Measurements from ENCODE around the gene FRY.

FRY gene

DNA sequence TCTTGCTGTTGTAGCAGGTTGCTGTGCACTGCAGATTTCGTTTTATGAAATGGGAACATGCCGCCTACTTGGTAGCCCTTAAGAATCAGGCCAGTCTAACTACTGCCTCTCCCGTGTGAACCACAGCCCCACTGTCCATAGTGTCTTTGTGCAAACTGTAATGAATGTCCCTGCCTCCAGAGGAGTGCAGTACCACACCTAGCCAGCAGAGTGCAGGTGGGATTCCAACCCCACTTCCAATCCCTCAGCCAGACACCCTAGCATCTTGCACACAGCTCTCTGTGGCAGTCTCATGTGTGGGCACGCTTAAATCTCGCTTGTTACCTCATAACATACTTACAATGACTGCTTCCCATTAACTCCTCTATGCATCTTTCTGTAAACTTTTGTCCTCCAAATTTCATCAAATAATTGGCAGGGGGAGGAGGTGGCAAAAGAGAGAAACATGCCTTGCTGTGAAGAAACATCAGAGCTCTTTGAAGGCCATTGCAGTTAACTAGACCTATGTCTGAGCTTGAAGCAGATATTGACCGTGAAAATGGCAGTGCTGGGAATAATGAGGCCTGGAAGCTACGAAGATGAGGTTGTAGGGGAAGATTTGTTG, 236.4 kb downstream of the FRY start:
- DNase-seq: peak in 1 of 2 experiments; percentile 2

DNA sequence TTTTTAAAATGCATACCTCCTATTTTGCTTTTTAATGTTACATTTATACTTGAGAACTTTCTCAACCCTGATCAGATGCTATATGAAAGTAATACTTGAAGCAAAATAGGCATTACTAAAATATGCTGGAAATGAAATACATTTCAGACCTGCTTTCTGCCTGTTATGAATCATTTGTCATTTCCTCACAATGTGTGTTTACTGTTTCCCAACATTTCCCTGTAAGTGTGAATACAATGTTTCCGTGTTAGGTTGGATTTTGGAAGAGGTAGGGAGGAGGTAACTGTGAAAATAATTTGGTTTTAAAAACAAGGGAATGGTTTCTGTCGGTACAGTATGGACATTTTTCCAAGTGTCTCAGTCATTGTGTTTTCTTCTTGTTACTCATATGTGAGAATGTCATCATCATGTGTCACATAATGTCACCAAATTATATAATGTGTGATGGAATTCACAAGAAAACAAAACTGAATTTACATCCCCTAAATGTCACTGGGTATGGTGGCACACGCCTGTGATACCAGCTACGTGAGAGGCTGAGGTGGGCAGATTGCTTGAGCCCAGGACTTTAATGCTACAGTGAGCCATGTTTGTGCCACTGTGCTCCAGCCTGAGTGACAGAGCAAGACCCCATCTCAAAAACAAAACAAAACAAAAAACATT, 240.6 kb downstream of the FRY start:
- no peak for DNase-seq

DNA sequence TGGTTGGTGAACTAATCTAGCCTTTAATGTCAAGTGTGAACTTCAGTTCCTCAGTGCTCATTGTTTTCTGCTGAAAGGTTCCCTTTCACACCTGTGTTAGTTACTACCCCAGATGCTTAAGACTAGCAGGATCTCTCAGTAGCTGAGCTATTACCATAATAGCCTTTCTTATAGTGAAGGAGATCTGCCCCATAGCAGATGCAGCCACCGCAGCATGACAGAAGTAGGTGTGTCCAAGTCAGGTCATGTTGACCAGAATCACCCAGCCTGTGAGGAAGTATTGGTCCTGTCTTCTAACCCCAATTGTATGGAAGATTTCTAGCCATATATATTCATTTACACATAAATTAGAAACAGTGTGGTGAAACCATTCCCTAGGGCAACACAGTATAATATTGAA, 246.3 kb downstream of the FRY start:
- DNase-seq: no peak

- DNase-seq: no peak
Measured at GRCh38 chr13:32278426-32278825, 246.9 kb downstream of the FRY start.

- no peak for DNase-seq
Measured at GRCh38 chr13:32281096-32281495, 249.5 kb downstream of the FRY start.

DNA sequence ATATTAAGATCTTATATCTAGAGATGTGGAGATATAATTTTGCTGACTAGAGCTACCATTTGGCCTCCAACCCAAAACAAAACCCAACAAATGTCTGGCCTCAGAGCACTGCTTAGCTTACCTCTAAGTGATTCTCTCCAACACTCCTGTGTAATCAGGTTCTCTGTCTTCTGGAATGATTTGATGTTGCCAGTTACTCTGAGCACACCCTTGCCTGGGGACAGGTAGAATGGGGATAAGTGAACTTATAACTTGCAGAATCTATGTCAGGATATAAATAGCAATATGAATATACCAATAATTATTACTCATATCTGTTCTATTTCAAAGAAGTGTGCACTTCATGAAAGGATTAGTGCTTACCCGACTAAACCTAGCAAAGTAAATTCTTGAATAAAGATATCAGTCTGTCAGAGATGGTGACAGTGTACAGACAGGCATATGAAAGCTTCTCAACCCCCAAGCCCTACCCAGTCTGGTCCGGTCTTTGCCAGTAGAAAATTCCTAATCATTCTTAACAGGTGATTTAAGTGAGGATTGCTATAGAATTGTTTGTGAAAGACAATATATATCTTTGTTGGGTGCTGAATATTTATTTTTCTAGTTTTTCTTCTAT, 250.6 kb downstream of the FRY start:
- no peak for DNase-seq

GRCh38 chr13:32284927-32285632, 253.5 kb downstream of the FRY start:
- DNase-seq: no peak

DNA sequence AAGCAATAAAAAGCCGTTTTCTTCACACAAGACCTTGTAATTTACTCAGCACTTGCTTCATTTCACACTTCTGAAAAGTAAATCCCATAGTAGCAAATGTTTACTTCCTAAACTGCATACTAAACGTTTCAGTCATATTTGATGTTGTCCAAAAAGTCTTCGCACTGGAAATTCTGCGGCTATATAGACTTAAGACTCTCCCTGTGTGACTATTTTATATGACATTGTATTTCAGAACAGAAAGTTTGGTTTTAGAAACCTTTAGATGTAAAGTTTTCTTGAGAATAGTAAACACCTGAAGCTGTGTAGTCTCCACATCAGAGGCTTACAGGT, 254.0 kb downstream of the FRY start:
- DNase-seq: no peak

DNA sequence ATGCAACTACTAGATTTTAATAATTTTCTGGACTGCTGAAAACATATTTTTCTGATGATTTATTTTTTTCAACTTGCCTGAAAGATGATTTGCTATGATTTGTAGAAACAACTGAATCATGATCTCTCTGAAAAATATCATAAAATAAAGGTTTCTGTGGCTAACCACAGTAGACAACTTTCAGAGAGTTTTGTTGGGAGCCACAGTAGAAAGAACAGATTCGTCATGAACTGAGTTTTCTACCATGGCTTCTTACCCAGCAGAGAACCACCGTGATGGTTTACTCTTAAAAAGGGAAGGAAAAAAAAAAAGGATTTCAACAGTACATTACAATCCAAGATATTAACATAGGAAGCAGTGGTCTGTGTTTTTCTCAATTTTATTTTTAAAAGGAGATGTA, 265.6 kb downstream of the FRY start:
- DNase-seq: no peak

GRCh38 chr13:32298695-32299094, 267.1 kb downstream of the FRY start:
- DNase-seq: no peak

DNA sequence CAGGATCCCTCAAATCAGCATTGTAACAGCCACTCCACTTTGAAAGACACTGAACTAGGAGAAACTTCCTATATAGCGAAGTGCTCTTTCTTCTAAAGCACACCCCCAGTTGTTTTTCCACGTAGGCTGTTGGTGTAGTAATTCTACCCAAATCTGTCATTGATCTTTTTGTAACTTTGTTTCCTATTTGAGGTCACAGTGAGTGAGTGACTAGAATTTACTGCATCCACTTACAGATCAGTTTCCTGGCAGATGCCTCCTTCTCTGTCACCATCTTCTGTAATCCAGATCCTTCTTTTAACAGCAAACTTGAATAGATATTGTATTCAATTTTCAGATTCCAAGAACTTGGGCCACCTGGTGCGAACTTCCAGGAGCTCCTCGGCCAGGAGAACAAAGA, 268.3 kb downstream of the FRY start:
- no peak for DNase-seq

- DNase-seq: no peak
Measured at GRCh38 chr13:32300406-32300805, 268.8 kb downstream of the FRY start.

GRCh38 chr13:32300920-32301319, 269.3 kb downstream of the FRY start:
- no peak for DNase-seq

DNA sequence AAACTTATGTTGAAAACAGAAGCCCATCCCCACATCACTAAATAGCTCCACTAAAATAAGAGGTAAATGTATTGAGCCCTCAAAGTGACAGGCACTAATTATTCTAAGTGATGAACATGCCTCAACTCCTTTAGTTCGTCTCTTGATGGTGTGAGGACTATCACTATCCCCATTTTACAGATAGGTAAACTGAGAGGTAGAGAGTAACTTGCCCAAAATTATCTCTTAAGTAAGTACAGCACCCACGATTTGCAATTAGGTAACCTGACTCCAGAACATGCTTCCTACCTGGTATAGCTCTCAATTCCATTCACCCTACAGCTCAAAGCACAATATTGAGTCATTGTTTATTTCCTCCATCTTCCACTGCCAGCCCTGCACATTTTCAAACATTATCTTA, 270.9 kb downstream of the FRY start:
- no peak for DNase-seq

- no peak for DNase-seq
Measured at GRCh38 chr13:32305646-32306045, 274.1 kb downstream of the FRY start.

DNA sequence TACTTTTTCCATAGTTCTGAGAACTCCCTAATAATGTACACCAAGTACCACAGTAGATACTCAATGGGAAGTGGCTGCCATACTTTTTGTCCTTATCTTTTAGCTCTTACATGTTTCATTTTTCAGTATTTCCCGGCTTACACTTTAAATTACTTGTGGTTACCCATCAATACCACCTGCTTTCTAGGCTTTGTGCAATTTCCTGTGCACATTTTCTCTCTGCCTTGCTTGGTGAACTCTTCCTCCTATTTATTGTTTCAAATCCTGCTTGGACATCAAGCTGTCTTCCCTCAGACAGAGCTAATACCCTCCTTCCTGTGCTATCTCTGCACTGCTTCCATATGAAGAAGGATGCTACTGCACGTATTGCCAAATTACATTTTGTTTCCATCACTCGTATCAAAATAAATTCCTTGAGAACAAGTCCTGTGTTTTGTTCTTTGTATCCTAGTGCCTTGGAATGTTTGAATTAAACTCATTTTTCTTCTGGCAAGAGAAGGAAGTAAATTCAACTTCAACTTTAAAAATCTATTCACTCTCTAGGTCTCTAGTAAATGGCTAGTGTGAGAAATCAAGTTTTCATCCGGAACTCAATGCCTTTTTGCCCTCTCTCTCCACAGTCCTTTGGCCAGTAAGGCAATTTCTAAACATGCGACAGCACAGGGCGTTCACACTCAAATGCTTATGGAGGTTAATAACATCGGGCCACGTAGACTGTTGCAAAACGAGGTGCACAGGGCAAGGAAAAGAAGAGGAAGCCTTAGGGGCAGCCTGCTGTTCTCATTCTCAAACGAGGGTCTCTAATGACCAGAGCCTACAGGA, 277.9 kb downstream of the FRY start:
- no peak for DNase-seq

DNA sequence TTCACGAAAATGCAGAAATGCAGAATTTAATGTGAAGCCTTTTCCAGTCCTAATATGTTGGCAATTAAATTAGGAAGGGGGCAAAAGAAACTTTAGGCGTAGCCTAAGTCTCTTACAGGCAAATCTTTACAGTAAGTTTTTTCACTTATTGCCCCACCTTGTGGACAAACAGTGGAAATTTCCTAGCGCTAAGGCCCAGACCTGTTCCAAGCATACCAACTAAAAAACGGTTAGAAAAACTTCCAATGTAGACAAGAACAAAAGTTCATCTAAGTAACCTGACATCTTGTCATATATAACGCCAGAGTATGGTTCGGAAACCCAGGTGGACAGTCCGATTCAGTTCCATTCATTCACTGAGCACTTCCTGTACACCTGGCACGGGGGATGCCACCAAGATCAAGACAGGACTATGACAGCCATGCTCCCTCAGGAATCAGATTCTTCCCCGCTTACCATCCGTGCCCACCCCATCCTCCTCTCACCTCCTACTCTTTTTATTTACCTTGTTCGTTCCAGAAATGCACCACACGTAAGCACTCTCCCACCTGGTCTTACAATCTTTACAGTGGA, 278.6 kb downstream of the FRY start:
- DNase-seq: no peak

DNA sequence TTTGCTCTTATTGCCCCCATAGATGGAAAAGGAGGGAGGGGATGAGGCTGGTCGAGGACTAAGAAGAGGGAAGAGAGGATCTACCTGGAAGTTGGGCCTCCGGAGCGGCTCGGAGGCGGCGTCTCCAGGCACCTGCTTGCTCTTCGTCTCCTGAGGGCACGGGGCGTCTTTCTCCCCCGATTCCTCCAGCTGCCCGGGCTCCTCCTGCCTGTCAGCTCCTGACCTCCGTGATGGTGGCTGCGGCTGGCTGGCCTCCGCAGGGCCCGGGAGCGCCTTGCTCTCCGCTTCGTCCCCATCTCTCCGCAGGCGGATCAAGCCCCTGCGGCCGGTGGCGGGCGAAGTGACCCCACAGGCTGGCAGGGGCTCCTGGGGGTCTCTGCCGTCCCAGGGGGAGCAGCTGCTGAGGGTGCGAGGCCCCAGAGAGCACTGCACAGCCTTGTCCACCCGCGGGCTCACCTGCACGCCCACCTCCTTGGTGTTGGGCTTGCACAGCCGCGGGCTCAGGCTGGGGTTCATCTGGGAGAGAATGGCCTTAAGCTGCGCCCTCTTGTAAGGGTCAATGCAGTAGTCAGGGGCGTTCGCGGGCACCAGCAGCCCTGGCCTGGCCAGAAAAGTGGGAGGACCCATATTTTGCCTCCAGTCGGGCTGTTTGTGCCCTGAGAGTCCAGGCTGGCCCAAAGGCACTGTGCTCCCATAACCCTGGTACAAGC, 279.8 kb downstream of the FRY start:
- no peak for DNase-seq

DNA sequence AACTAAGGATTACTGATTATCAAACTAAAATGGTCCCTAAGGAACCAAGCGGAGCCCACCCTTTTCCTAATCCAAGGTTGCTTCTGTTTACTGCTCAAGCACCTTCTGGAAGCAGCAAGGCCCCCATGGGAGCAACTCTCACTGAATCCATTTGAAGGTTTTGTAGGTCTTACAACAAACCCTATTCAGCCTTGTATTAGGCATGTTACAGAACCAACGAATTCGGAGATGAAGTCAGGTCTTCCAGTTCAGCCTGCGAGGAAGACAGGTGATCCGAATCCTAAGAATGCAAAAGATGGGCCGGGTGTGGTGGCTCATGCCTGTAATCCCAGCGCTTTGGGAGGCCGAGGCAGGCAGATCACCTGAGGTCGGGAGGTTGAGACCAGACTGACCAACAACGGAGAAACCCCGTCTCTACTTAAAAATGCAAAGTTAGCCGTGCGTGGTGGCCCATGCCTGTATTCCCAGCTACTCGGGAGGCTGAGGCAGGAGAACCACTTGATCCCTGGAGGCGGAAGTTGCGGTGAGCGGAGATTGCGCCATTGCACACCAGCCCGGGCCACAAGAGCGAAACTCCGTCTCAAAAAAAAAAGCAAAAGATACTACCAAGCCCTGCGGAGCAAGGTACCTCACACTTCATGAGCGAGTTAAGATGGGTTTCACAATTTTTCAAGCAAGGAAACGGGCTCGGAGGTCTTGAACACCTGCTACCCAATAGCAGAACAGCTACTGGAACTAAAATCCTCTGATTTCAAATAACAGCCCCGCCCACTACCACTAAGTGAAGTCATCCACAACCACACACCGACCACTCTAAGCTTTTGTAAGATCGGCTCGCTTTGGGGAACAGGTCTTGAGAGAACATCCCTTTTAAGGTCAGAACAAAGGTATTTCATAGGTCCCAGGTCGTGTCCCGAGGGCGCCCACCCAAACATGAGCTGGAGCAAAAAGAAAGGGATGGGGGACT, 283.0 kb downstream of the FRY start:
- DNase-seq: no peak

- DNase-seq: peak; percentile 38 to 52
Measured at GRCh38 chr13:32315238-32316027, 283.9 kb downstream of the FRY start, which contains the start of the genes BRCA2 and ZAR1L. BRCA2 (plus strand) TSS chr13:32315508; CDS start chr13:32316461, 953 bp downstream. ZAR1L (minus strand) TSS chr13:32315363; CDS start chr13:32311925, 3,438 bp downstream.

Data from NCI-H187 (cell line).